DMS 273 (cell line): ENCODE measurements around the gene PRIM2.
A peak's percentile ranks its signal among the peaks of the same experiment; 100 is the strongest.
"Not testable (repeated sequence)": the region's sequence is repeated elsewhere in the genome, so short reads cannot be mapped to it uniquely, and the experiment has no call there.

Source experiments
- DNase-seq: peaks from one replicate; lab custom pipeline; 2025; ENCODE audit not compliant: unreplicated experiment; lab: John Stamatoyannopoulos, UW

The PRIM2 gene

GRCh38 chr6:57359766-57360165 lies 42.3 kb downstream of the PRIM2 start:
- DNase-seq: not testable (repeated sequence)

DNA sequence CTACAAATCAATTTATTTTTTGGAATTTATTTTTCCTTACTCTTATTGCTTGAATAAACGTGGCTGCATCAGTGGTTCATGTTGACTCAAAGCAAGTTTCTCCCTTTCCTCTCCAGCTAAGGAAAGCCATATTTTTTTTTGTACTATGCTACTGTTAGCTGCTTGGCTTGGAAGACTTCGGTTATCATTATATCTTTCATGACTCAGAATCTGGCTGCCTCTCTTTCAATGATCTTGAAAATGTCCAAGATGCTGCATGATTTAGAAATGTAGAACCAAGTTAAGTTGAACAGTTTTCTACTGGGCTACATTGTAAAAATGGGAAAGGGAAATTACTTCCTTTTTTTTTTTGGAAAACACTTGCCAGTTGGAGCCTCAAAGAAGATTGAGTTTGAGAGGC lies 44.9 kb downstream of the PRIM2 start:
- not testable (repeated sequence) for DNase-seq

GRCh38 chr6:57365076-57365583 lies 47.7 kb downstream of the PRIM2 start:
- DNase-seq: peak; percentile 19

DNA sequence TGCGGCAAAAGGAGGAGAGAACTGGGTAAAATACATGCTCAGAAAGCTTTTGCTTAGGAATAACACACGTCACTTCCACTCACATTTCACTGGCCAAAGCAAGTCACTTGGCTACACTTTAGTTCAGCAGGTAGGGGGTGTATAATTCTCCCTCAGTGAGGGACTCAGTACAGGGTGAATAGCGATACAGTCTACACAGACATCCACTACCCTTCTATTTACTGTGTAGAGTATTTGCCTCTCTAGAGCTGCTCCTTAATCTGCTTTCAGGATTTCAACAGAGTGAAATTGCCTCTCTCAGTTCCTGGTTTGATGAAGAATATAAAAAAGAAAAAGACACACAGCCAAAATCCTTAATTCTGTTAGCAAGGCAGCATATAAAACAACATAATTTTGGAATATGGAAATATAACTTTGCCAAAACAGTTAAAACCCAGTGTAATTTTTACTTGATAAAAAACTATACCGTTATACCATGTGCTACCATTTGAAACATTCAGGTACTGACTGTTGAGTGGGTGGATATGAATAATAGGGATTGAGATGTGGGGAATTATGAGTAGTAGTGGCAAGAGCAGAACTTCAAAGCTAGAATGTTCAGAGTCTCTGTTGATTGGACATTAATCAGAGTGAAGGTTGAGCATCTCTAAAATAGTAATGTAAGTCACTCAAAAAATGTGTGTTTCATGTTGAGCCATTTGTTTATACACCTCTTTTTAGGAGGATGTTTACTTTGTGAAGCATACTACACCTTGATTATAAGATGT lies 51.7 kb downstream of the PRIM2 start:
- not testable (repeated sequence) for DNase-seq

GRCh38 chr6:57371779-57372178 lies 54.3 kb downstream of the PRIM2 start:
- DNase-seq: not testable (repeated sequence)

DNA sequence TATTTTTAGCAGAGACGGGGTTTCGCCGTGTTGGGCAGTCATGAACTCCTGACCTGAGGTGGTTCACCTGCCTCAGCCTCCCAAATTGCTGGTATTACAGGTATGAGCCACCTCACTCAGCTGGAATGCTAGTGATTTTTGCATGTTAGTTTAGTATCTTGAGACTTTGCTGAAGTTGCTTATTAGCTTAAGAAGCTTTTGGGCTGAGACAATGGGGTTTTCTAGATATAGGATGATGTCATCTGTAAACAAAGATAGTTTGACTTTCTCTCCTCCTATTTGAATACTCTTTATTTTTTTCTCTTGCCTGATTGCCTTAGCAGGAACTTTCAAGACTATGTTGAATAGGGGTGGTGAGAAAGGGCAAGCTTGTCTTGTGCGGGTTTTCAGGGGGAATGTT lies 57.3 kb downstream of the PRIM2 start:
- not testable (repeated sequence) for DNase-seq

DNA sequence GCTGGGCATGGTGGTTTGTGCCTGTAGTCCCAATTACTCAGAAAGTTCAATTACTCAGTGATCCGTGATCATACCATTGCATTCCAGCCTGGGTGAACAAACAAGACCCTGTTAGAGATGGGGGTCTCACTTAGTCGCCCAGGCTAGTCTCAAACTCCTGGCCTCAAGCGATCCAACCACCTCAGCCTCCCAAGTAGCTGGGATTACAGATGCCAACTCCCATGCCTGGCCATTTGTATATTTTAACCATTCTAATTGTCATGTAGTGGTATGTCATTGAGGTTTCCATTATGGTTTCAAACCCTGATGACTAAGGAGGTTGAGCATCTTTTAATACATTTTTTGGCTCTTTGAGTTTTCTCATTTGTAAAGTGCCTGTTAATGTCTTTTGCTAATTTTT lies 58.7 kb downstream of the PRIM2 start:
- not testable (repeated sequence) for DNase-seq

GRCh38 chr6:57389038-57389592 lies 71.7 kb downstream of the PRIM2 start:
- DNase-seq: not testable (repeated sequence)

GRCh38 chr6:57390818-57391217 lies 73.4 kb downstream of the PRIM2 start:
- DNase-seq: not testable (repeated sequence)

GRCh38 chr6:57392047-57392446 lies 74.6 kb downstream of the PRIM2 start:
- DNase-seq: not testable (repeated sequence)

GRCh38 chr6:57419341-57419740 lies 101.9 kb downstream of the PRIM2 start:
- DNase-seq: peak; percentile 21

DNA sequence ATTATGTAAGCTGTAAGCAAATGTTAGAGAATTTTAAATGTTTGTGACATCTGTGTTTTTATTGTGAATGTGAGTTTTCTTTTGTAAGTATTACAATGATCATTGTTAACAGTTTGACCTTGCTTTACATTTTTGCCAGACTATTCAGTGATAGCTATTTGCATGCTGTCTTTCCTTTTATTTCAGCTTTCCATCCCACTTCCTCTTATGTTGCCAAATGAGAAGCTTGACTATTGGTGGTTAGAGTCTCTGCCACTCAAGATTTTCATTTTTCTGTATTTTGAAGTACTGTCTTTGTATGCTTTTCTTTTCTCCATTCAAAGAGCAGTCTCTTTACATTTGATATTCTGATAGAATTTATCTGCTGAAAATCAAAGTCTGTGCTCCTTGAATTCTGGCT lies 104.1 kb downstream of the PRIM2 start:
- no peak for DNase-seq

GRCh38 chr6:57423468-57423867 lies 106.0 kb downstream of the PRIM2 start:
- no peak for DNase-seq

- not testable (repeated sequence) for DNase-seq
Measured at GRCh38 chr6:57431742-57432141, 114.3 kb downstream of the PRIM2 start.

DNA sequence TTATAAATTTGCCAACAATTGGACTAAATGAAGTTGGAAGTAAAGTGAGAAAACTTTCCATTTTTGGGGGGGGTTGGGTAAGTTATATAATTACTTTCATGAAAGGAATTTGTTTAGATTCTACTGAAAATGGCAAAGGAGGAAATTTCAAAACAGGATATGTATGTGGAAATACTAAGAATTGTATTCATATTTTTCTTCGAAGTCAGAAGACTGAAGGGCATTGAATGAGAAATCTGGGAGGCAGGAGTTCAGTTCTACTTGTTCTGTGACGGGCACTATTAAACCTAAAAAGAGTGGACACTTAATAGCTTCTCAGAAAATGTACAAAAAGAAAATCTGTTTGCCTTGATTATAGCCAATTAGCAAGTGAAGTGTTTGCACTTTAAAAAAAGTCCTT lies 114.7 kb downstream of the PRIM2 start:
- DNase-seq: no peak

GRCh38 chr6:57432919-57433684 lies 115.7 kb downstream of the PRIM2 start:
- no peak for DNase-seq

DNA sequence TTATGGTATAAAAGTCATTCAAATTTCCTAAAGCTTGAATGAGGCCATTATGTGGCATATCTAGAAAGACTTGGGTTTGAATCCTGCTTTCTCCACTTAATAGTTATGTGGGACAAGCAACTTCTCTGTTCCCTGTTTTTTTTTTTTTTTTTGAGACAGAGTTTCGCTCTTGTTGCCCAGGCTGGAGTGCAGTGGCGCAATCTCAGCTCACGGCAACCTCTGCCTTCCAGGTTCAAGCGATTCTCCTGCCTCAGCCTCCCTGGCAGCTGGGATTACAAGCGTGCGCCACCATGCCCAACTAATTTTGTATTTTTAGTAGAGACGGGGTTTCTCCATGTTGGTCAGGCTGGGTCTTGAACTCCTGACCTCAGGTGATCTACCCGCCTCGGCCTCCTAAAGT lies 116.4 kb downstream of the PRIM2 start:
- not testable (repeated sequence) for DNase-seq

- no peak for DNase-seq
Measured at GRCh38 chr6:57434944-57435343, 117.5 kb downstream of the PRIM2 start.

DNA sequence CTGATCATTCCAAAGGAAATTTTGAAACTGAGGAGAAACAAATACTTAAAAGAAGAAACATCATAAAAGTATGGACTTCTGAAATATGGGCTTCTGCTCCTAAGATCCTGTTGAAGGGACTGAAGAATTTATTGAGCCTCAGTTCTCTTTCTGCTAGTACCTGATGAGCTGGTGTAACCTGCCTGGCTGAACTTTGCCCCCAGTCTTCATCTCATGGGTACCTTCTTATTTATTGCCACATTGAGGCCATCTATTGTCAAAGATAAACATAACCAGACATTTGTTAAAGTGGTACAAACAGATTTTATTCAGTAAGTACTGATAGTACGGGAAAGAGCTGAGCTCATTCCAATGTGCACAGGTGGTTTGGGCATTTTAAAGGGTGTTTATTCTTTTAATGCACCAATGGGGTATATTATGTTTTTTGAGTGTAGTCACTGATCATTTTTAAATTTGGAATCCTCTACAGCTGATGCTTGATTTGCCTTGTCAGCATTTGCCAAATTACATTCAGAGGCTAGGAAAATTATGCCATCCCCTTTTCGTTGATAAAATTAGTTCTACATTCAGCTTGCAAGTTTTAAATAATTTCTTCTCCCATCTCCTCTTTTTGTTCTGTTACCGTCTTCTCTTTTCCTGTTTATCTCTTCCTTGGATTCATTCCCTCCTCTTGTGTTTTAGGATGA lies 118.2 kb downstream of the PRIM2 start:
- no peak for DNase-seq

DNA sequence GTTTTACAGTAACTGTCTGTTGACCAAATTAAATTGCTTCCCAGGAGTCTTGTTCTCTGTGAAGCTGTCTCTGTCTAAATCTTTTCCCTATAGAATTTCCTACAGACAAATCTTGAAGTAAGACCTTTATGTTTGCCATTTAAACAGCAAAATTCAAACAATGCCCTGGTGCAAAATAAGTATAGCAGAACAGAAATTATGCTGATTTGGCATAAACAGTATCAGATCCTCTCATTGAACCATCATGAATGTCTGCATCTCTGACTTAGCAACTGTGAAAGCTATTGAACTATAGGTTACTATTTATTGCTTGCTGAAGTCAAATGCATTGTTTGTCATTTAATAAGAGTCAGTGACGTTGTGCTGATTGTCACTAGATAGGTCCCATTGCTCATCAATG lies 123.3 kb downstream of the PRIM2 start:
- DNase-seq: not testable (repeated sequence)

- DNase-seq: not testable (repeated sequence)
Measured at GRCh38 chr6:57442133-57442532, 124.7 kb downstream of the PRIM2 start.
